ENCODE results near the gene TRIO. TPM values are rescaled to one million over a fixed set of nuclear protein-coding genes. Genes with fewer than 3 reads are reported as not detected.

TRIO gene
- total RNA-seq, 6 experiments from 2014 or later, result 167 to 219 (median 190) TPM

GRCh38 chr5:14266686-14267085, 123.5 kb downstream of the TRIO start:
- Mint-ChIP-seq H3K36me3 (ENCODE audit: low read depth) (peaks cover 20% of the 10 kb centered on the region), H3K27ac (peak overlapping the region; percentile 92)

GRCh38 chr5:14267166-14267838, 124.2 kb downstream of the TRIO start:
- Mint-ChIP-seq H3K36me3 (ENCODE audit: low read depth) (peaks cover 22% of the 10 kb centered on the region), H3K4me1 (ENCODE audit: low read depth) (peaks cover 100% of the 10 kb centered on the region), H3K9me3 (no peaks in the 10 kb centered on the region), H3K27ac (peak overlapping the region; percentile 92), H3K27me3 (ENCODE audit: insufficient read depth) (peaks cover 8% of the 10 kb centered on the region), H3K4me3 (peak overlapping the region; percentile 72)
- peak; percentile 35 for DNase-seq
- TF ChIP-seq CTCF (IDR thresholded peaks at IDR 0.05), result peak; percentile 49

More at GRCh38 chr5:14266686-14267085, 123.5 kb downstream of the TRIO start:
- Mint-ChIP-seq H3K27me3 (ENCODE audit: insufficient read depth) (peaks cover 7% of the 10 kb centered on the region), H3K4me1 (ENCODE audit: low read depth) (peaks cover 100% of the 10 kb centered on the region), H3K9me3 (no peaks in the 10 kb centered on the region), H3K4me3 (peak overlapping the region; percentile 63; the same call in 1 of the 2 replicates)
- DNase-seq, result no peak
- TF ChIP-seq CTCF (IDR thresholded peaks at IDR 0.05), result no peak

- H3K36me3 Mint-ChIP-seq (ENCODE audit: low read depth), result peaks cover 22% of the 10 kb centered on the region
- H3K4me3 Mint-ChIP-seq, result peak overlapping the region; percentile 72
- TF ChIP-seq CTCF (IDR thresholded peaks at IDR 0.05), result no peak
- peak overlapping the region; percentile 92 for H3K27ac Mint-ChIP-seq
- no peaks in the 10 kb centered on the region for H3K9me3 Mint-ChIP-seq
- H3K4me1 Mint-ChIP-seq (ENCODE audit: low read depth), result peaks cover 100% of the 10 kb centered on the region
- peaks cover 5% of the 10 kb centered on the region for H3K27me3 Mint-ChIP-seq (ENCODE audit: insufficient read depth)
- peak; percentile 95 for DNase-seq
Observed at GRCh38 chr5:14267991-14268708, 125.0 kb downstream of the TRIO start.

- H3K36me3 Mint-ChIP-seq (ENCODE audit: low read depth), result peaks cover 27% of the 10 kb centered on the region
- no peaks in the 10 kb centered on the region for H3K9me3 Mint-ChIP-seq
- peak overlapping the region; percentile 72 for H3K4me3 Mint-ChIP-seq
- peaks cover 5% of the 10 kb centered on the region for H3K27me3 Mint-ChIP-seq (ENCODE audit: insufficient read depth)
- peak overlapping the region; percentile 92 for H3K27ac Mint-ChIP-seq
- TF ChIP-seq CTCF (IDR thresholded peaks at IDR 0.05), result no peak
- peak; percentile 35 for DNase-seq
- peaks cover 99% of the 10 kb centered on the region for H3K4me1 Mint-ChIP-seq (ENCODE audit: low read depth)
Observed at GRCh38 chr5:14268738-14269137, 125.6 kb downstream of the TRIO start.

GRCh38 chr5:14269395-14269794, 126.3 kb downstream of the TRIO start:
- Mint-ChIP-seq H3K27me3 (ENCODE audit: insufficient read depth) (peaks cover 5% of the 10 kb centered on the region), H3K36me3 (ENCODE audit: low read depth) (peaks cover 31% of the 10 kb centered on the region), H3K4me1 (ENCODE audit: low read depth) (peaks cover 98% of the 10 kb centered on the region), H3K4me3 (peak overlapping the region; percentile 72), H3K9me3 (no peaks in the 10 kb centered on the region), H3K27ac (peak overlapping the region; percentile 92)
- TF ChIP-seq CTCF (IDR thresholded peaks at IDR 0.05), result no peak
- no peak for DNase-seq

All from HFFc6 (cell line).